Hindlimb muscle (tissue), 1 donor: ENCODE data around the gene CPSF3. TPM values are rescaled to one million over a fixed set of nuclear protein-coding genes. Genes with fewer than 3 reads are reported as not detected.

Experiments
- DNase-seq: peaks from one replicate; pipeline ENCODE4 v3.0.0-alpha.2; 2013
- polyA plus RNA-seq: library from polyadenylated mRNA; unstranded; fragments of 120-200 nt; gene quantifications from one replicate; pipeline ENCODE4 v1.2.1, GENCODE V29; 2013; ENCODE audit not compliant: insufficient read length

The CPSF3 gene
- polyA plus RNA-seq: 32.9 TPM

DNA sequence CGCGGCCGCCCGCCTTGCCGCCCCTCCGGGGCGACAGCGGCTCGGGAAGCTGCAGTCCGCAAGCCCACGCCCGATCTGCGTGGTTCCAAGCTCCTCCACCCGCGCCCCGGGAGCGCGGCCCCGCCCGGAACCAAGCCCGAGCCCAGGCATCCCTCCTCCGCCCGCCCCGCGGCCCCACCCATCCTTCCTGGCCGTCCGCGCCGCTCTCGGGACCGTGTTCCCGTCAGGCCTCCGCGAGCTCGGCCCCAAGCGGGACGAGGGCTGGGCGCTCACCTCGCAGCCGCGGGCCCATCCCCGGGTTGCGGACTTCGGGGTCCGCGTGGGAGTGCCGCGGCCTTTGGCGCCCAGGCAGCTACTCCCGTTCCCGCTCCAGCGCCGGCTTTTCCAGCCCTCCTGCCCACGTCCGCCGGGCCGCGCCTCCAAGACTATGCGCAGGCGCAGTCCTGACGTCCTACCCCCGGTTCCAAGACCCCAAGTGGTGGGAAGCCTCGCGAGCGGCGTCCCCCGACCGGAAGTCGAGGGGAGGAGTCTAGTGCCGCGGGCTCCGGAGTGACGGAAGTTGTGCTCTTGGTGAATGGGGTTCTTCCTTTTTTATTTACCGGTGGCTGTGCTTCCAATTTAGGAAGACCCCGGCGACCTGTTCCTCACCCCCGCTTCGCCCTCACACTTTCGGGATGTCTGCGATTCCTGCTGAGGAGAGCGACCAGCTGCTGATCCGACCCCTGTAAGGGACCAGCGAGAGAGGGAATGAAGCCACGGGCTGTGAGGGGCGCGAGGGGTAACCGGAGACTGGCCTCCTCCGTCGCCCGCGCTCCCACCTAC, at the start of gene CPSF3, which contains the start of gene ITGB1BP1:
Gene CPSF3, plus strand, starts transcription at position 555 of the 822 bp plus-strand sequence. Its CDS starts 120 bp downstream, at position 675.
Gene ITGB1BP1, minus strand, starts transcription at position 429 of the 822 bp plus-strand sequence. CDS start 4,831 bp downstream, outside the sequence.
- peak; percentile 99 for DNase-seq

GRCh38 chr2:9374071-9374730, 49.3 kb upstream of the CPSF3 start:
- no peak for DNase-seq

DNA sequence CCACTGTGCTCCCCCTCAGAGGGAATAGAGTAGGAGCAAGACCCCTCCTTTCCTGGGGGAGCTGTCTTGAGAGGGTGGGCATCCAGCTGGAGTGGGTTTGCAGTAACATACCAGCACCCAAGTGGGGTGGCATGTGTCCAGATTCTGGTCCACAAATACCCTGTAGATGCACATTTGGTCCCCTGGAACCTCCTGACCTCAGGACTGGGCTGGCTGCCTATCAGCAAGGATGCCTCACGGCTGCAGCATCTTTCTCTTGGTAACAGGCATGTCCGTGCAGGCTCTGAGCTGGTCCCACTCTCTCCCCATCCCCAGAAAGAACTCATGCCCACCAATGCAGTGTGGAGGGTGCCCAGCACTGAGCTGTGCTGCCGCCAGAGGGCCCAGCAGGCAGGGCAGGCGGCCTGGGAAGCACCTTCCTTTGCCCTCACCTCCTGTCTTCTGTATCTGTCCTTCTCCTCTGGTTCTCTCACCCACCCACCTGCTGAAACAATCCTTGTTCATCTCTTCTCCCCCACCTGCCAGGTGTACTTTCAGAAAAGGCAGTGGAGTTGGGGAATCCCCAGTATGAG, 47.5 kb upstream of the CPSF3 start:
- DNase-seq: no peak

- DNase-seq: no peak
Measured at GRCh38 chr2:9377461-9378097, 45.9 kb upstream of the CPSF3 start.

DNA sequence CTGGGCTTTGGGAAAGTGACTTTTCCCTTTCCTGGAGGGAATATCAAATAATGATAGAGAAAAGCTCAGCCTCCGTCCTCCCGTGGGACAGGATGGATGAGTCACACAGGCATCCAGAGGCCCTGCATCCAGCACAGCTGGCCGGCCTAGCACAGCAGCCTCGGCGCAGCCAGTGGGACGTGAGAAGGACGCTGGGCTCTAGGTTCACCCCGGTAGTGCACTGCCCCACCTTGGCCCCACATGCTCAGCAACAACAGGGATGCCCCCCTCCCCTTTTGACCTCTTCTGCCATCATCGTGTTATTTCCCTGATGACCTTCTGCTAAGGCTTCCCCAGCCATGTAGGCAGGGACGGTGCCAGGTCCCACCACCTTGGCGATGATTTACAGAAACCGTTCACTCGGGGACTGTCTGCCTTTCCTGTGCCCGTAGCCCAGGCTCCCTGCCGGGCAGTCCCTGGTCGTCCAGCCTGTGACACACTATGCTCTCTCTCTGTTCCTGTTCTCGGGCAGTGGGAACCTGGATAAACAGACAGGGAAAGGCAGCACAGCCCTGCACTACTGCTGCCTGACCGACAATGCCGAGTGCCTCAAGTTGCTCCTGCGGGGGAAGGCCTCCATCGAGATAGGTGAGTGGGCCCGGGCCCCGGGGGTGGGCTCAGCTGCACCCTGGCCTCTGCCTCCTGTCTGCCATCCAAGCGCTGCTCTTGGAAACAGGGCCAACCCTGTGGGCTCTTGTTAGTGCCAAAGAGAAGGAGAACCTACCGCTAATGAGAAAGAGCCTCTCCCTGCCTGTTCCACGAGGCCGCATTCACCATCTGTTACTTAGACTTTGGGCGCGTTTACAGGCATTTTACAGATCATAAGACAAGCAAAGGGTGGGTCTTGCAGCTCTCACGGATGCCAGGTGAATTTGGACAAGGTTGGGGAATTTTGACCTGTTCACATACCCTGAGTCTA, 44.7 kb upstream of the CPSF3 start:
- DNase-seq: peak; percentile 41

- no peak for DNase-seq
Measured at GRCh38 chr2:9379391-9379755, 44.1 kb upstream of the CPSF3 start.

- no peak for DNase-seq
Measured at GRCh38 chr2:9380702-9381628, 42.5 kb upstream of the CPSF3 start.

DNA sequence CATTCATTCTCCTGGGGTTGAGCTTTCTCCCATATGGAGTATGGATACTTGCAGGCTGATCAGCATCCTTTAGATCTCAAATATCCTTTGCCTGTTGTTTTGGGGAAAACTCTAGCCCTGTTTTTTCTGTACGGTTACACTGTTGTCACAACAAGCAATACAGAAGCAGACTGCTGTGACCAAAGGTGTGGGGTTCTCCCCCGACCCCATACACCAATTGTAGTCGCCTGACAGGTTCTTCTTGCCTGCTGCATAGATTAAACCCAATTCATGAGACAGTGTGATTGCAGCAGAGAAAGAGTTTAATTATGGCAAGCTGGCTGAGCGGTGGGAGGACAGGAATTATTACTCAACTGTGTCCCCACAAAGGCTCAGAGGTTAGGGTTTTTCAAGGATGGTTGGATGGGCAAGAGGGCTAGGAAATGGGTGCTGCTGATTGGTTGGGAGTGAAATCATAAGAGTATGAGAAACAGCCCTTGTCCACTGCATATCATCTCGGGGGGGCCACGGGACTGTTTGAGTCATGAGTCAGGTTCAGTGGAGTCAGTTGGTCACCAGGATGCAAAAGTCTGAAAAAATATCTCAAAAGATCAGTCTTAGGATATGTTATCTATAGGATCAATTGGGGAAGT, 40.7 kb upstream of the CPSF3 start:
- DNase-seq: no peak

- no peak for DNase-seq
Measured at GRCh38 chr2:9384521-9384920, 38.9 kb upstream of the CPSF3 start.

- no peak for DNase-seq
Measured at GRCh38 chr2:9385841-9386240, 37.6 kb upstream of the CPSF3 start.

DNA sequence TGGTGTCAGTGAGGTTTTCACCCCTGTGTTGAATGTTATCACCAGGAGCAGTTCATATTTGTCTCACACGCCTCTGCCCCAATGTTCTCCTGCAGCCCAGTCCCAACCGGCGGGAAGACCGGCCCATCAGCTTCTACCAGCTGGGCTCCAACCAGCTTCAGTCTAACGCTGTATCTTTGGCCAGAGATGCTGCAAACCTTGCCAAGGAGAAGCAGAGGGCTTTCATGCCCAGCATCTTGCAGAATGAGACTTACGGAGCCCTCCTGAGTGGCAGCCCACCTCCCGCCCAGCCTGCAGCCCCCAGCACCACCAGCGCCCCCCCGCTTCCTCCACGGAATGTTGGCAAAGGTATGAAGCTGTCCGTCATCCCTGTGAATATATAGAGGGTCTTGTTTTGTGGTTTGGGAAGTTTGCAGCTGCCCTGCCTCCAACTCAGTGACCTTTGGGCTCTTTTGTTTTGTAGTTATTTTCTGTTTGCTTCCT, 35.2 kb upstream of the CPSF3 start:
- no peak for DNase-seq

DNA sequence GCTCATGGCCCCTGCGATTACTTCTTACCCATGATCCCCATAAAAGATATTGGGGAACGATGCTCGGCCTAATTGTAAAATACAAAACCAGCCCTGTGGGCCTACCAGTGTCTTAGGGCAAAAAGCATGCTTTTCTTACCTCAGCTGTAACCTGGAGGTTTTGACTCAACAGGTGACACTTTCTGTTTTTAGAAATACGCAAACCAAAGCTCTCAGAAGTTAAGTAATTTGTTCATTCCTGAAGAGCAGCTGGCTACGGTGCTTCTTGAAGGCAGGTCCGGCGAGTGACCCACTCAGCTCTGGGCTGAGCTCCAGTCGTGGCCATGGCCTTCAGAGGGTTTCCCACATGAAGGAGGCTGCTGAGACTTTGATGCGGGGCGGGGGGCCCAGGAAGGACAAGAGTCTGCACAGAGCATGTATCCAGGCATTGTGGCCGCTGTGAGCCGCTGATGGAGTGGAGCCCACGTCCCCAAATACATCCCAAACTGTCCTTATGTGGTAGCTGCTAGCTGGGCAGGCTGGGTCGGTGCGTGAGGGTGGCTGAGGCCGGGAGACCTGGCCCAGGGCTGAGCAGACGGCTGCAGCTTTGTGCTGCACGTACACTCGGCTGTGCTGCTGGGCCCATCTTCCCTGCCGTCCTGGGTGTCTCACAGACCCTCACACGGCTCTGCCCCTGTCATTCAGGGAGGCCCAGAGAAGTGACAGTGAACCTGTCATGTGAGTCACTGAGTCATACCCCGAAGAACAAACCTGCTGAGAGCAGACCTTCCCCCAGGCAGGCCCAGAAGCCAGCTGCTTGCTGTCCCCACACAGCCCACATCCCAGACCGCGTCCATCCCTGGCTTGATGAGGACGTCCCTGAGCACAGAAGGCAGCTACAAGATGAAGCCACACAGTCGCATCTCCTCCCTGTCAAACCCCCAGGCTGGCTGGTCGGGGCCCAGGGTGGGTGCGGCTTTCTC, 34.2 kb upstream of the CPSF3 start:
- DNase-seq: no peak

DNA sequence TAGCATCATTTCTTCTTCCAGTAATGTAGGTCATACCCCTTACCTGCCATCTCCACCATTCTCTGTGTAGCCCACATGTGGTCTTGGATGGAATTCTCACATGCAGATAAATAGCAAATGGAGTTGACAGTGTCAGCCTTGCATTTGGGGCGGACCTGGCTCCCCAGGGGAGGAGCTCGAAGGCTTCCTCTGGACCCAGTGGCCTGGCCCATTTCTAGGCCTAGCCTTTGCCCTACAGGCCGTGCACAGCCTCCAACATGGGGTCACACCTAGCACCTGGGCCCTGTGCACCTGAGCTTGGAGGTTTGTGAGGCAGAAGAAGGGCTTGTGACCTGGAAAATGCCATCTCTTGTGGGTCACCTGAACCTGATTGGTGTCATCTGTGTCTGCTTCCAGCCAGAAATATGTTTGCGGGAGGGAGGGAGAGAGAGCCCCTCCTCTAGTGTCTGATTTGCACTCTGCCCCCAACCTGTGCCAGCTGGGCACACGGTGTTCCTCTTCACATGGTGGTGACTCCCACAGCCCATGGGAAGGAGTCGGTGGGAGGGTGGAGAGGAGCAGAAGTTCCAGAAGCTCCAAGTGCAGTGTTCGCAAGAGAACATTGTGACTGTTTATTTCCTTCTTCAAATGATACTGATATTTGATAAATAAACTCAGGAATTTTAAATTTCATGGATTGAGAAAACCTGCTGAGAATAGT, 33.2 kb upstream of the CPSF3 start:
- no peak for DNase-seq

- no peak for DNase-seq
Measured at GRCh38 chr2:9390991-9391390, 32.5 kb upstream of the CPSF3 start.

GRCh38 chr2:9391961-9392720, 31.3 kb upstream of the CPSF3 start:
- DNase-seq: no peak

DNA sequence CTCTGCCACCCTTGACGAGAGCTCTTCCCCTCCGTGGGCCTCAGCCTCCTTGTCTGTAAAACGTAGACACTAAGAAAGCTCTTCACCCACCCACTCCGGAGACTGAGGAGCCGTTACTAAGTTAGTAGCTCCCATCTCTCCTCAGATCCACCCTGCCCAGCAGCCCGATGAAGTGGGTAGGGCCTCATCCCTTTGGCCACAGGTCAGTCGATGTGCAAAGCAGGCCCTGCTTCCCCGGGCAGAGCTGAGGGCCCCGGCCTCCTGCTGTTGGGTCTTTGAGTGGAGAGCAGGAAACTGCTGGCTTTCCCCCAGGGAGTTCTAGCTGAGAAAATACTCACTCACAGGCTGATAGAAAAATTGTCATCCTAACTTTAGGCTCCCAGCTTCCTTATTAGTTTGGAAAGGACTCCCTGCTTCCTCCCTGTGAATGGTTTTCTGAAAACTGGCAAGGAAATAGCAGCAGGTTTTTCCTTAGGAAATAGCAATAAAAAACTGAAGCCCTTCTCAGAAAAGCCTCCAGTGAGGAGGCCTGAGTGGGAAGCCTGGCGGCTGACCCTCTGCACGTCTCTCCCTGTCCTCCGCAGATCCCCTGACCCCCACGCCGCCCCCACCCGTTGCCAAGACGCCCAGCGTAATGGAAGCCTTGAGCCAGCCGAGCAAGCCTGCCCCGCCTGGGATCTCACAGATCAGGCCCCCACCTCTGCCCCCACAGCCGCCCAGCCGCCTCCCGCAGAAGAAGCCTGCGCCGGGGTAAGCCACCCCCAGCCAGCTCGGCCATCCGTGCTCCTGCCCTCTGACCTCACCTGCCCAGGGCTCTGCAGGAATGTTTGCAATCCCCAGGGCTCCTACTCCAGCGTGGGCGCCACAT, 30.3 kb upstream of the CPSF3 start:
- no peak for DNase-seq
